GM19455 (cell line): Measurements from ENCODE around the gene LDB3.
A peak's percentile ranks its signal among the peaks of the same experiment; 100 is the strongest.

ENCODE experiments used
- ATAC-seq: cut with Tn5 transposase; IDR thresholded peaks from one replicate; pipeline ENCODE4 v1.9.1; 2021; ENCODE audit not compliant: unreplicated experiment

Gene LDB3

GRCh38 chr10:86684331-86685097 lies 16.2 kb downstream of the LDB3 start:
- no peak for ATAC-seq

DNA sequence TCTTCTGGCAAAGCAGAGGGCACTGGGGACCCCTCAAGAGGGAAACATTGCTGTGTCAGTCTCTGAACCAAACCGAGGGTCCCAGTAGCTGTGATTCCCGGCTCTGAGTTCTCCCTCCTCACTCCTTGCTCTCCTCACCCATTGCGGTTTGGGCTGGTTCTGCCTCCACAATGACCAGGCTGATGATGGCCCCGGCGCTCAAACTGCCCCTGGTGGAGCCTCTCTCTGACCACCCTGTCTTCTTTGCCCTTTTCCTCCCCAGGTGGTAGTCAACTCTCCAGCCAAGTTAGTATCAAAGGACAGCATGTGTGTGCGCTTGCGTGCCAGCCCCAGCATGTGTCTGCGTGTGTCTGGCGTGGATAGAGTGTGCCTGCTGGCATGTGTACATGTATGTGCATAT lies 17.1 kb downstream of the LDB3 start:
- no peak for ATAC-seq

DNA sequence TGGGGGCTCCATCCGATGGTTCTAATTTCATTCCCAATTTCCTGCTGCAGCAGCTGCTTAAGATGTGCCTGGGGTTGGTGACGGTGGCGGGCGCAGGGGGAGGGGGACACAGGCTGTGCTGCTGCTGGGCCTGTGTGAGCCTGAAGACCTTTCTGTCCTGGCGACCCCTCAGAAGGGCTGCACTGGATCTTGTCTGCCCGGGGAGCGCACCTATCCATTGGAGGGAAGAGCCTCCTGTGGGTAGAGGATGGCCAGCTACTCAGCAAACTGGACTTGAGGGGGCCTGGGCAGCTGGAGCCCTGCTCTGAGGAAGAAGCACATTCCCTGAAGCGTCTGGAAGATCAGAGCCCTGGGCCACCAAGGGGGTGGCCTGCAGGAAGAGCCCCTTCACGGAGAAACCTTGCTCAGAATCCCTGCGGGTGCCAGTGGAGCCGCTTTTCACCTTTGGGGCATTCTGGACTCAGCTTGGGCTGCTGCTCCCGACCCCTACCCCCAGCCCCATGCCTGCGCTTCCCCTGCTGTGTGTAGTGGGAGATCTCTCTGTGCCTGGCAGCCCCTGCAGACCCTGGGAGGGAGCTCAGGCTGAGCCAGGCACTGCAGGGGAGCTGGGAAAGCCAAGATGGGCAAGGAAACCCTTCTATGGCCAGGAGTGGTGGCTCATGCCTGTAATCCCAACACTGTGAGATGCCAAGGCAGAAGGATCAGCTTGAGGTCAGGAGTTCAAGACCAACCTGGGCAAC lies 17.8 kb downstream of the LDB3 start:
- ATAC-seq, result no peak

GRCh38 chr10:86686972-86687371 lies 18.7 kb downstream of the LDB3 start:
- ATAC-seq, result no peak

- no peak for ATAC-seq
These were observed 19.4 kb downstream of the LDB3 start for GRCh38 chr10:86687750-86688149.

DNA sequence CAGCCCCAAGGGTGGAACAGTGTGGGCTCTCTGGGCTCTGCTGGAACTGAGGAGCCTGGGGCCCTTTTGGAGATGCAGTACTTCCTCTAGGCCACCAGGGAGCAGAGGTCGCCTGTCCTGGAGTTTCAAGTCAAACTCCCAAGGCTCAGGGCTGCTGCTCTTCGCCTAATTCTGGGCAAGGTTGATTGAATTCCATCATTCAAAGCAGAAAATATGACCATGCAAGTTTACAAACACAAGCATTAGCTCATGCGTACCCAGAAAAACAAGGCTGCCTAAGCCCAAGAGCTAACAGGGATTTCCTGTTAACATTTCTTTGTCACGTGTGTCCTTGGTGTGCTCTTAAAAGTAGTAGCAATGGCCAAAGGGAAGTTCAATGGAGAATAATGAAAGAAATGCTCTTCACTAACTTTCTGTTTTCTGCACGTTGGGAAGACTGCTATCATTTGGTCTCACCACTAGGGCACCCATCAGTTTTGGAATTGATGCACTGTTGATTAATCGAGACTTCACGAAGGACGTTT lies 20.1 kb downstream of the LDB3 start:
- peak; percentile 93 for ATAC-seq

GRCh38 chr10:86689146-86689545 lies 20.8 kb downstream of the LDB3 start:
- ATAC-seq, result no peak

GRCh38 chr10:86690231-86690630 lies 21.9 kb downstream of the LDB3 start:
- ATAC-seq, result no peak

- ATAC-seq, result no peak
These were observed 22.4 kb downstream of the LDB3 start for GRCh38 chr10:86690657-86691084.

GRCh38 chr10:86691333-86692022 lies 23.2 kb downstream of the LDB3 start:
- no peak for ATAC-seq

DNA sequence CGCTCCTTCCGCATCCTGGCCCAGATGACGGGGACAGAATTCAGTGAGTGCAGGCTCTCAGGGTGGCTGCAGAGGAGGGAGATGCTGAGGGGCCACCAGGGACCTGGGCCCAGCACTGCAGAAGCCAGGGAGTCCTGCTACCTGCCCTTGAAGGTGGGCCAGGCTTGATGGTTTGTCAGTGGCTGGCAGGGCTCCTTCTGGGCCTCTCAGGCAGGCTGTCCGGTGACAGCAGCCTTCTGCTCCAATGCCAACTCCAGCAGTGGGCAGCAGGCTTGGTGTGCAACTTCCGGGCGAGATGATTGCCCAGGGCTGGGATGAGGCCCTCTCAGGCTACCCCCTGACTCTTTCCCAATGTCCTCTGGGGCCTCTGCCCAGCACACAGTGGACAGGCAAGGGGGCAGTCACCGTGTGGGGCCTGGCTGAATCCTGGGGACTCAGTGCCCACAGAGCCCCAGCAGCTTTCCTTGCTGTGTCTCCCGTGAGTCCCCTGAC lies 23.8 kb downstream of the LDB3 start:
- no peak for ATAC-seq

GRCh38 chr10:86692664-86693063 lies 24.4 kb downstream of the LDB3 start:
- ATAC-seq, result no peak

- no peak for ATAC-seq
These were observed 25.0 kb downstream of the LDB3 start for GRCh38 chr10:86693275-86693674.

DNA sequence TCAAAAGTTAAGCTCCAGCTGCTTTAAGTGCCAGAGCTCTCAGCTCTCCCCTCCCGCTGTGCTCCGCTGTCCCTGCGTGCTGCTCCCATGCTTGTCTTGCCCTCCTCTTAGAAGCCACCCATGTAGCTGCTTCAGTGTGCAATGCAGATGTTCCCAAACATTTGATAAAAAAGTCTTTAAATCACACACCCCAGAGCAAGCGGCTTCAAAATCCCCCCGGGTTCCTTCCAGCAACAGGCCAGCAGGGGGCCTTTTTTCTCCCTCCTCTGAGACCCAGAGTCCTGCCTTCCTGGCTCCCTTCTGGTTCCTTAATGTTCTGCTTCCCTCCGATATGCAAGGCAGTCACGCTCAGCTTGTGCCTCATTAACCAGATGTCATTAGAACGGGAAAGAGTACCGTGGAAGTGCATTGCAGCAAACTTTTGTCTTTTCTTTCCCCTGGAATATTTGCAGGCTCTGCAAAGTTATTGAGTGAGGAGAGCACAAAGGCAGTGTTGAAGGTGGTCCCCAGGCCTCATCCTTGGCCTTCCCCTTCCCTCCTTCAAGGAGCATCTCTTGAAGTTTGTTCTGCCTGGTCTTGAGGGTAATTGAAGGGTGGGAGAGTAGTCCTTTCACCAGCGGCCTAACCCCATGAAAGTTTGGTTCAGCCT lies 25.5 kb downstream of the LDB3 start:
- ATAC-seq, result no peak

- ATAC-seq, result no peak
These were observed 30.1 kb downstream of the LDB3 start for GRCh38 chr10:86698207-86698940.

- no peak for ATAC-seq
These were observed 30.8 kb downstream of the LDB3 start for GRCh38 chr10:86699125-86699524.

DNA sequence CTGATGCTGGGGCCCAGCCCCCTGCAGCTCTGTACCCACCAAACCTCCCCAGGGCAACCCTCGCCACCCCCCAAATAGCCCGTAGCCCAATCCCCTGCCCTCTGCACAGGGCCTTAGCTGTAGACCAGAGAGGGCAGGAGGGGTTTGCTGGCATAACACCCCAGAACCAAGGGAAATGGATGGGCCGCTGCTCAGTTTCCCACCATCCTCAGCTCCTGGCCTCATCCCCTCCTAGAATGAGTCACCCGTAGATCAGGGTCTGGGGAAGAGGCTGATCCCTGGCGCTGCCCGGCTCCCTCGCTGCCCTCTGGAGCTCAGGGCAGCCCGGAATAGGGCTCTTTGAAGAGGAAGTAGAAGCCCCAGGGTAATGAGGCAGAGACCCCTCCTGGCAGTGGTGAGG lies 31.2 kb downstream of the LDB3 start:
- ATAC-seq, result no peak

GRCh38 chr10:86699991-86700840 lies 31.9 kb downstream of the LDB3 start:
- ATAC-seq, result no peak

GRCh38 chr10:86700851-86701617 lies 32.7 kb downstream of the LDB3 start:
- ATAC-seq, result no peak
